ENCODE data around the gene RAB18.
"Not testable (repeated sequence)": the region's sequence is repeated elsewhere in the genome, so short reads cannot be mapped to it uniquely, and the experiment has no call there.

Gene RAB18

GRCh38 chr10:27550823-27551222 is 46.7 kb downstream of the RAB18 start:
- no peak for DNase-seq

DNA sequence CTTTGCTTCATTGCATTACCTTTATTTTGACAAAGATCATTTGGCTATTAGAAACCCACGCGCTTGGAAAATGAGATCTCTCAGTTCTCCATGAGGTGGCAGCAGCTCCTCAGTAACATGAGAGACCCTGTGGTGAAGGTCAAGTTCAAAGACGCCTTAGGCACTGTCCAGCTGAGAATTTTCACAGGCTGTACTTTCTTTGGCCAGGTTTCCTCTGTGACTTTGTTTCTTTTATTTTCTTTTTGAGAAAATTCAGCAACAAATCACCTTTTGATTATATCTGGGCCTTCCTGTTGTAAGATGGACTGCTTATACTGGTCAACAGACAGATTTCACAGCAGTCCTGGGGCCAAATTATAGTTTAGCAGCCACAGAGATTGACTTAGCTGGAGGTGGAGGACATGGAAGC is 54.5 kb downstream of the RAB18 start:
- DNase-seq, result peak; percentile 35 to 70

DNA sequence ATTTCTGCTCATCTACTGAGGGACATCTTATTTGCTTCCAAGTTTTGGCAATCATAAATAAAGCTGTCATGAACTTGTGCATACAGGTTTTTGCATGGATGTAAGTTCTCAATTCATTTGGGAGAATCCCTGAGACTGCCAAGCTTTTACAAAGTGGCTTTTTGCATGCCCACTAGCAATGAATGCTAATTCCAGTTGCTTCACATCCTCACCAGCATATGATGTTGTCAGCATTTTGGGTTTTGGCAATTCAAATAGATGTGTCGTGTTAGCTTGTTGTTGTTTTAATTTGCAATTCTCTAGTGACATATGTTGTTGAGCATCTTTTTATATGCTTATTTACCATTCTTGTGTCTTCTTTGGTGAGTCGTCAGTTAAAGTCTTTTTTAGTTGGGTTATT is 57.2 kb downstream of the RAB18 start:
- no peak for DNase-seq

GRCh38 chr10:27564398-27564797 is 60.3 kb downstream of the RAB18 start:
- no peak for DNase-seq

GRCh38 chr10:27564880-27565279 is 60.8 kb downstream of the RAB18 start:
- DNase-seq, result no peak

DNA sequence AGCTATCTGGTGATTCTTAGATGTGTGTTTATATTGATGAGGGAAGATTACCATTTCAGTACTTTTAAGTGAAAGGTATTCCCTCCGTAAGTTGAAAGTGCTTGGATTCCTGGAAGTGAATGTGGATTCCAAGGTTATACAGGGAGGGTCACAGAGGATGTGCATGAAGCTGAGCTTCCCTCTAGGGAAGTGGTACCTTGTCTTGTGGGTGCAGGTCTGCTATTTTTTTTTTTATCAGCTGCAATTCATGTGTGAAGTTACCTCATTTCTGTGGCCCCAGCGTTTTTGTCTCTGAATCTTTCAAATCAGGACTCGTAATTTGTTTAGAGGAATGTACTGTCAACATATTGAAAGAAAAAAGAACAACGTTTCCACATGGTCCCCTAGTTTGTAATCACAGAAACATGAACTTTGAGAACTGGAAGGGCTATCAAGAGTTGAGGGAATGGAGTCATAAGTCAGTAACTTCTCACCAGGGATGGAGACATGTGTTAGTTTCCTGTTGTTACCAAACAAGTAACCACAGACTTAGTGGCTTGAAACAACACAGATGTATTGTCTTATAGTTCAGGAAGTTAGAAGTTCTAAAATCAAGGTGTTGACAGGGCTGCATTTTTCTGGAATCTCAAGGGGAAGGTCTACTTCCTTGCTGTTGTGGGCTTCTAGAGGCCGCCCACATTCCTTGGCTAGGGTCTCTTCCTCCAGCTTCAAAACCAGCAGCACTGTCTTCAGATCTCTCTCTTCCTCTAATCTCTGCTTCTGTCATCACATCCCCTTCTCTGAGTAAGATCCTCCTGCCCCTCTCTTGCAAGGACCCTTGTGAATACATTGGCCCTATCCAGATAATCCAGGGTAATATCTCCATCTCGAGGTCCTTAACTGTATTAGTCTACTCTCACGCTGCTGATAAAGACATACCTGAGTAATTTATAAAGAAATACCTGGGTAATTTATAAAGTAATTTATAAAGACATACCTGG is 64.4 kb downstream of the RAB18 start:
- DNase-seq, result no peak

GRCh38 chr10:27569946-27570345 is 65.8 kb downstream of the RAB18 start:
- DNase-seq, result no peak

DNA sequence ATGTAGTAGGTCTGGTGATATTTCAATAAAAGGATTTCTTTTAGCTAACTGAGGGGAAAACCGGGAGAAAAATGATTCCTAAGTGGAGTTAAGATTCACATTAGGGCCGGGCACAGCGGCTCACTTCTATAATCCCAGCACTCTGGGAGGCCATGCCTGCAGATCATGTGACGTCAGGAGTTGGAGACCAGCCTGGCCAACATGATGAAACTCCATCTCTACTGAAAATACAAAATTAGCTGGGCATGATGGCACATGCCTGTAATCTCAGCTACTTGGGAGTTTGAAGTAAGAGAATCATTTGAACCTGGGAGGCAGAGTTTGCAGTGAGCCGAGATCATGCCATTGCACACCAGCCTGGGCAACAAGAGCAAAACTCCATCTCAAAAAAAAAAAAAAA is 72.9 kb downstream of the RAB18 start:
- not testable (repeated sequence) for DNase-seq

DNA sequence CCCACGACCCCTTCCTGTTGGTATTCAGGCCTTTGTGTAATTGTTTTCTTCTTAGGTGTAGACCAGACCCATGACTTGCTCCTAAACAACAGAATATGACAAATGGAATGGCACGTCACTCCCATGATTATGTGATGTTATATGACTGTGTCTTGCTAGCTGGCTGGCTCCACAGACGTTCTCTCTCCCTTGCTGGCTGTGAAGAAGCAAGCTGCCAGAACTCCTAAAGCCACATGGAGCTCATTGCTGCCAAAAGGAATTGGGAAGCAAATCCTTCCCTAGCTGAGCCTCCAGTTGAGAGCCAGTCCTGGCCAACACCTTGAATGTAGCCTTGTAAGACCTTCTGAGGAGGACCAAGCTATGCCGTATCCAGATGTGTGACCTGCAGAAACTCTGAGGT is 74.2 kb downstream of the RAB18 start:
- DNase-seq, result no peak

DNA sequence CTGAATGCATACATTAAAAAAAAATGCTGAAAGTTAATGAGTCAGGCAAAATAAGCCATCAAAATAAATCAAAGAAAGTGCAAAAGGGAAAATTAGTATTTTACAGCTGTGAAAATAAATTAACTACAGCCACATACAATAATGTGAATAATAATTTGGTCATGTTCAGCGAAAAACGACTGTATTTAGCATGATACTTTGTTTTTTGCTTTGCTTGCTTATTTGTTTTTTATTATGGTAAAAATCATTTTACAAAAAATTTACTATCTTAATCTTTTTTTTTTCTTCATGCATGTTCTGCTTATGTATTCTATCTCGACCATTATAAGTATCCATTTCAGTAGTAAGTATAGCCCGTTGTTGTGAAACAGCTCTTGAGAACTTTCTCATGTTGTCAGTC is 77.1 kb downstream of the RAB18 start:
- no peak for DNase-seq

- DNase-seq, result no peak
Measured at GRCh38 chr10:27584302-27584701, 80.2 kb downstream of the RAB18 start.

Measured in Kasumi-1 (cell line).